ENCODE measurements around the gene AOPEP.

AOPEP gene

DNA sequence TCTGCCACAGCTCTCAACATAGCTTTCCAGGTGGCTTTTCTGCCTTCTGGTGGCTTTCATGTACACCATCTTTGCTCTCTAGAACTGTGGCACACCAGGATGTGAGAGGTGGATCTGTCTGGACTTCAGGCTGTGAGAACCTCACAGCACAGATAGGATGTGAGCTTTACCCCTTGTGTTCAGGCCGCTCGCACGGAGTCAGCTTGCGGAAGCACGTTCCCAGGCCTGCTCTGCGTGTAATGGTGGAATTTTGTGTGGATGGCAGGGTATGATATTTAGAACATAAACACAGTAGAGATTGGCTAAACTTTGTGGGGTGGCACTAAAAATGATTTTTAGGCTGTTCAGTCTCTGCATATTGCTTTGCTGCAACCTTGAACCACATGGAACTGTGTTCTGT is 340.6 kb downstream of the AOPEP start:
- no peak overlapping the region for H3K4me3 ChIP-seq (ENCODE audit: low read depth, low read length)
- H3K4me1 ChIP-seq (ENCODE audit: control insufficient read depth, insufficient read depth, low read length) = no peaks in the 10 kb centered on the region
- H3K36me3 ChIP-seq (ENCODE audit: control insufficient read depth in 2 of 2, insufficient read depth in 1 of 2, low read length in 2 of 2) = peaks cover 0 to 35% of the 10 kb centered on the region in 2 experiments; a peak in 1 of 3 replicates
- TF ChIP-seq, protein P1, sequence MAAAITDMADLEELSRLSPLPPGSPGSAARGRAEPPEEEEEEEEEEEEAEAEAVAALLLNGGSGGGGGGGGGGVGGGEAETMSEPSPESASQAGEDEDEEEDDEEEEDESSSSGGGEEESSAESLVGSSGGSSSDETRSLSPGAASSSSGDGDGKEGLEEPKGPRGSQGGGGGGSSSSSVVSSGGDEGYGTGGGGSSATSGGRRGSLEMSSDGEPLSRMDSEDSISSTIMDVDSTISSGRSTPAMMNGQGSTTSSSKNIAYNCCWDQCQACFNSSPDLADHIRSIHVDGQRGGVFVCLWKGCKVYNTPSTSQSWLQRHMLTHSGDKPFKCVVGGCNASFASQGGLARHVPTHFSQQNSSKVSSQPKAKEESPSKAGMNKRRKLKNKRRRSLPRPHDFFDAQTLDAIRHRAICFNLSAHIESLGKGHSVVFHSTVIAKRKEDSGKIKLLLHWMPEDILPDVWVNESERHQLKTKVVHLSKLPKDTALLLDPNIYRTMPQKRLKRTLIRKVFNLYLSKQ (tag by site-specific recombination; IDR thresholded peaks at IDR 0.05; ENCODE audit: borderline replicate concordance) = no peak
- TF ChIP-seq ZXDB (tag by site-specific recombination; IDR thresholded peaks at IDR 0.05) (no peak), ZNF138 (tag by site-specific recombination; IDR thresholded peaks at IDR 0.05; ENCODE audit: borderline replicate concordance) (no peak), ZNF626 (tag by site-specific recombination; IDR thresholded peaks at IDR 0.05) (no peak), ZNF140 (tag by site-specific recombination; IDR thresholded peaks at IDR 0.05) (no peak), ZNF600 (tag by site-specific recombination; IDR thresholded peaks at IDR 0.05) (no peak), ZNF426 (tag by site-specific recombination; IDR thresholded peaks at IDR 0.05) (no peak), ZNF621 (tag by site-specific recombination; IDR thresholded peaks at IDR 0.05) (no peak), ZNF701 (tag by site-specific recombination; IDR thresholded peaks at IDR 0.05) (no peak), ZNF362 (tag by site-specific recombination; IDR thresholded peaks at IDR 0.05) (no peak), ZNF776 (tag by site-specific recombination; IDR thresholded peaks at IDR 0.05; ENCODE audit: borderline replicate concordance) (no peak), SCRT1 (tag by site-specific recombination; IDR thresholded peaks at IDR 0.05; ENCODE audit: borderline replicate concordance) (no peak), REPIN1 (tag by site-specific recombination; IDR thresholded peaks at IDR 0.05; ENCODE audit: low read depth) (no peak), KLF17 (tag by site-specific recombination; IDR thresholded peaks at IDR 0.05) (no peak), KLF8 (tag by site-specific recombination; IDR thresholded peaks at IDR 0.05) (no peak), ZNF146 (tag by site-specific recombination; IDR thresholded peaks at IDR 0.05) (no peak)
- TF ChIP-seq, protein P2, sequence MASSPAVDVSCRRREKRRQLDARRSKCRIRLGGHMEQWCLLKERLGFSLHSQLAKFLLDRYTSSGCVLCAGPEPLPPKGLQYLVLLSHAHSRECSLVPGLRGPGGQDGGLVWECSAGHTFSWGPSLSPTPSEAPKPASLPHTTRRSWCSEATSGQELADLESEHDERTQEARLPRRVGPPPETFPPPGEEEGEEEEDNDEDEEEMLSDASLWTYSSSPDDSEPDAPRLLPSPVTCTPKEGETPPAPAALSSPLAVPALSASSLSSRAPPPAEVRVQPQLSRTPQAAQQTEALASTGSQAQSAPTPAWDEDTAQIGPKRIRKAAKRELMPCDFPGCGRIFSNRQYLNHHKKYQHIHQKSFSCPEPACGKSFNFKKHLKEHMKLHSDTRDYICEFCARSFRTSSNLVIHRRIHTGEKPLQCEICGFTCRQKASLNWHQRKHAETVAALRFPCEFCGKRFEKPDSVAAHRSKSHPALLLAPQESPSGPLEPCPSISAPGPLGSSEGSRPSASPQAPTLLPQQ (tag by site-specific recombination; IDR thresholded peaks at IDR 0.05) = no peak
- TF ChIP-seq, protein P3, sequence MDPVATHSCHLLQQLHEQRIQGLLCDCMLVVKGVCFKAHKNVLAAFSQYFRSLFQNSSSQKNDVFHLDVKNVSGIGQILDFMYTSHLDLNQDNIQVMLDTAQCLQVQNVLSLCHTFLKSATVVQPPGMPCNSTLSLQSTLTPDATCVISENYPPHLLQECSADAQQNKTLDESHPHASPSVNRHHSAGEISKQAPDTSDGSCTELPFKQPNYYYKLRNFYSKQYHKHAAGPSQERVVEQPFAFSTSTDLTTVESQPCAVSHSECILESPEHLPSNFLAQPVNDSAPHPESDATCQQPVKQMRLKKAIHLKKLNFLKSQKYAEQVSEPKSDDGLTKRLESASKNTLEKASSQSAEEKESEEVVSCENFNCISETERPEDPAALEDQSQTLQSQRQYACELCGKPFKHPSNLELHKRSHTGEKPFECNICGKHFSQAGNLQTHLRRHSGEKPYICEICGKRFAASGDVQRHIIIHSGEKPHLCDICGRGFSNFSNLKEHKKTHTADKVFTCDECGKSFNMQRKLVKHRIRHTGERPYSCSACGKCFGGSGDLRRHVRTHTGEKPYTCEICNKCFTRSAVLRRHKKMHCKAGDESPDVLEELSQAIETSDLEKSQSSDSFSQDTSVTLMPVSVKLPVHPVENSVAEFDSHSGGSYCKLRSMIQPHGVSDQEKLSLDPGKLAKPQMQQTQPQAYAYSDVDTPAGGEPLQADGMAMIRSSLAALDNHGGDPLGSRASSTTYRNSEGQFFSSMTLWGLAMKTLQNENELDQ (tag by site-specific recombination; IDR thresholded peaks at IDR 0.05; ENCODE audit: low read depth) = no peak
- CTCF ChIA-PET = no interaction called here
- no peaks in the 10 kb centered on the region for H3K9me3 ChIP-seq (ENCODE audit: control insufficient read depth, insufficient read depth, low read depth, low read length)
- POLR2A ChIA-PET = no interaction called here
- H3K27ac ChIP-seq (ENCODE audit: extremely low read depth, low read depth, low read length) = no peak overlapping the region

GRCh38 chr9:95067897-95068296 is 341.4 kb downstream of the AOPEP start:
- Histone ChIP-seq H3K27ac (ENCODE audit: extremely low read depth, low read depth, low read length) (no peak overlapping the region), H3K9me3 (ENCODE audit: control insufficient read depth, insufficient read depth, low read depth, low read length) (no peaks in the 10 kb centered on the region), H3K36me3 (ENCODE audit: control insufficient read depth in 2 of 2, insufficient read depth in 1 of 2, low read length in 2 of 2) (peaks cover 0 to 27% of the 10 kb centered on the region in 2 experiments; a peak in 1 of 3 replicates), H3K4me1 (ENCODE audit: control insufficient read depth, insufficient read depth, low read length) (no peaks in the 10 kb centered on the region), H3K4me3 (ENCODE audit: low read depth, low read length) (no peak overlapping the region)
- ChIA-PET POLR2A (no interaction called here), CTCF (no interaction called here)
- TF ChIP-seq, protein P4, sequence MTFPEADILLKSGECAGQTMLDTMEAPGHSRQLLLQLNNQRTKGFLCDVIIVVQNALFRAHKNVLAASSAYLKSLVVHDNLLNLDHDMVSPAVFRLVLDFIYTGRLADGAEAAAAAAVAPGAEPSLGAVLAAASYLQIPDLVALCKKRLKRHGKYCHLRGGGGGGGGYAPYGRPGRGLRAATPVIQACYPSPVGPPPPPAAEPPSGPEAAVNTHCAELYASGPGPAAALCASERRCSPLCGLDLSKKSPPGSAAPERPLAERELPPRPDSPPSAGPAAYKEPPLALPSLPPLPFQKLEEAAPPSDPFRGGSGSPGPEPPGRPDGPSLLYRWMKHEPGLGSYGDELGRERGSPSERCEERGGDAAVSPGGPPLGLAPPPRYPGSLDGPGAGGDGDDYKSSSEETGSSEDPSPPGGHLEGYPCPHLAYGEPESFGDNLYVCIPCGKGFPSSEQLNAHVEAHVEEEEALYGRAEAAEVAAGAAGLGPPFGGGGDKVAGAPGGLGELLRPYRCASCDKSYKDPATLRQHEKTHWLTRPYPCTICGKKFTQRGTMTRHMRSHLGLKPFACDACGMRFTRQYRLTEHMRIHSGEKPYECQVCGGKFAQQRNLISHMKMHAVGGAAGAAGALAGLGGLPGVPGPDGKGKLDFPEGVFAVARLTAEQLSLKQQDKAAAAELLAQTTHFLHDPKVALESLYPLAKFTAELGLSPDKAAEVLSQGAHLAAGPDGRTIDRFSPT (tag by site-specific recombination; IDR thresholded peaks at IDR 0.05) = no peak
- TF ChIP-seq ZNF530 (tag by site-specific recombination; IDR thresholded peaks at IDR 0.05; ENCODE audit: low read depth) (no peak), ZNF670 (tag by site-specific recombination; IDR thresholded peaks at IDR 0.05; ENCODE audit: low read depth) (no peak), GFI1B (tag by site-specific recombination; IDR thresholded peaks at IDR 0.05) (no peak), HOXD13 (CRISPR knock-in tag; IDR thresholded peaks at IDR 0.05; ENCODE audit: borderline replicate concordance) (no peak), YY1 (tag by site-specific recombination; IDR thresholded peaks at IDR 0.05) (no peak), EGR2 (tag by site-specific recombination; IDR thresholded peaks at IDR 0.05; ENCODE audit: low read depth) (no peak)
- TF ChIP-seq, protein P2 (tag by site-specific recombination; IDR thresholded peaks at IDR 0.05) = no peak

All from HEK293 (cell line).